HG02623 (cell line): ENCODE data around the gene GJA4.
"Not testable (repeated sequence)": the region's sequence is repeated elsewhere in the genome, so short reads cannot be mapped to it uniquely, and the experiment has no call there.

ENCODE experiments used
- ATAC-seq: cut with Tn5 transposase; IDR thresholded peaks from one replicate; pipeline ENCODE4 v1.9.1; 2021; ENCODE audit warnings: moderate library complexity; ENCODE audit not compliant: unreplicated experiment

Gene GJA4

GRCh38 chr1:34768856-34769255 lies 23.9 kb upstream of the GJA4 start:
- ATAC-seq = no peak

GRCh38 chr1:34770891-34771504 lies 21.8 kb upstream of the GJA4 start:
- no peak for ATAC-seq

GRCh38 chr1:34771573-34772371 lies 21.0 kb upstream of the GJA4 start:
- ATAC-seq = no peak

GRCh38 chr1:34773114-34773513 lies 19.7 kb upstream of the GJA4 start:
- ATAC-seq = not testable (repeated sequence)

- no peak for ATAC-seq
Observed at GRCh38 chr1:34774957-34775356, 17.8 kb upstream of the GJA4 start.

GRCh38 chr1:34776911-34777310 lies 15.9 kb upstream of the GJA4 start:
- no peak for ATAC-seq

GRCh38 chr1:34777519-34778321 lies 15.1 kb upstream of the GJA4 start:
- ATAC-seq = no peak

- no peak for ATAC-seq
Observed at GRCh38 chr1:34778381-34778780, 14.4 kb upstream of the GJA4 start.

GRCh38 chr1:34779005-34779404 lies 13.8 kb upstream of the GJA4 start:
- no peak for ATAC-seq

GRCh38 chr1:34779526-34779925 lies 13.3 kb upstream of the GJA4 start:
- no peak for ATAC-seq

- no peak for ATAC-seq
Observed at GRCh38 chr1:34779962-34780361, 12.8 kb upstream of the GJA4 start.

- ATAC-seq = no peak
Observed at GRCh38 chr1:34780528-34780927, 12.3 kb upstream of the GJA4 start.

GRCh38 chr1:34781071-34781843 lies 11.5 kb upstream of the GJA4 start, which contains the start of gene GJB3:
GJB3 (plus strand) TSS chr1:34781214; CDS start chr1:34784763, 3,549 bp downstream.
- no peak for ATAC-seq

GRCh38 chr1:34781844-34782391 lies 10.9 kb upstream of the GJA4 start:
- no peak for ATAC-seq

GRCh38 chr1:34784751-34785221 lies 8.0 kb upstream of the GJA4 start:
- no peak for ATAC-seq

- ATAC-seq = no peak
Observed at GRCh38 chr1:34785231-34785874, 7.4 kb upstream of the GJA4 start.

- no peak for ATAC-seq
Observed at GRCh38 chr1:34785875-34786470, 6.8 kb upstream of the GJA4 start.

- ATAC-seq = no peak
Observed at GRCh38 chr1:34786521-34787325, 6.1 kb upstream of the GJA4 start.
